SU-DHL-6 (cell line): ENCODE results near the gene LTO1.

Experiments
- H2AFZ ChIP-seq: fragments of 200-600 bp; sonication (generic); 2 replicates; pipeline ENCODE4 v1.6.1; 2014; ENCODE audit warnings: low read depth, mild to moderate bottlenecking, moderate library complexity, mixed read lengths, antibody characterized with exemption, low read length; ENCODE audit not compliant: severe bottlenecking
- H3F3A ChIP-seq: fragments of 200-600 bp; shearing (Covaris generic); 2 replicates; pipeline ENCODE4 v1.6.0; 2016; ENCODE audit warnings: antibody characterized with exemption, mild to moderate bottlenecking; ENCODE audit not compliant: insufficient read depth
- H3K27ac ChIP-seq: fragments of 200-600 bp; sonication (generic); 2 replicates; pipeline ENCODE4 v1.5.1; 2016; ENCODE audit warnings: low read depth, mild to moderate bottlenecking, low read length, moderate library complexity, mixed read lengths
- H3K27me3 ChIP-seq: fragments of 200-600 bp; sonication (generic), shearing (Covaris generic); 2 replicates; pipeline ENCODE4 v1.6.0; 2014; ENCODE audit warnings: mild to moderate bottlenecking, low read length
- H3K36me3 ChIP-seq: fragments of 200-600 bp; sonication (generic); 2 replicates; pipeline ENCODE4 v1.6.1; 2014; ENCODE audit warnings: mild to moderate bottlenecking, low read length, mixed read lengths
- H3K4me2 ChIP-seq: fragments of 300-600, 200-600 bp; shearing (Covaris generic), sonication (generic); 2 replicates; pipeline ENCODE4 v1.6.0; 2014; ENCODE audit warnings: low read length, low read depth, mild to moderate bottlenecking; ENCODE audit not compliant: poor library complexity, severe bottlenecking
- H3K4me3 ChIP-seq: fragments of 200-600 bp; sonication (generic); 2 replicates; pipeline ENCODE4 v1.5.1; 2014; ENCODE audit warnings: antibody characterized with exemption, low read length, mild to moderate bottlenecking, mixed read lengths; ENCODE audit not compliant: insufficient read depth, poor library complexity, severe bottlenecking
- H3K79me2 ChIP-seq: fragments of 200-600 bp; sonication (generic); 2 replicates; pipeline ENCODE4 v1.6.1; 2014; ENCODE audit warnings: mild to moderate bottlenecking, low read length, moderate library complexity; ENCODE audit not compliant: insufficient read depth
- H3K9ac ChIP-seq: fragments of 200-600 bp; sonication (generic); 2 replicates; pipeline ENCODE4 v1.7.0; 2014; ENCODE audit warnings: mild to moderate bottlenecking, low read length
- H3K9me2 ChIP-seq: fragments of 200-600 bp; sonication (generic); replicated peaks from 2 replicates; pipeline ENCODE4 v1.6.1; 2014; ENCODE audit warnings: low read length; ENCODE audit not compliant: insufficient read depth
- H3K9me3 ChIP-seq: fragments of 200-600 bp; sonication (generic); 2 replicates; pipeline ENCODE4 v1.6.1; 2014; ENCODE audit warnings: low read length, mixed read lengths; ENCODE audit not compliant: insufficient read depth
- H4K20me1 ChIP-seq: fragments of 200-600 bp; sonication (generic); 2 replicates; pipeline ENCODE4 v1.6.1; 2014; ENCODE audit warnings: low read depth, mild to moderate bottlenecking, antibody characterized with exemption, low read length, moderate library complexity, mixed read lengths
- EZH2phosphoT487 ChIP-seq: fragments of 200-600 bp; sonication (generic), shearing (Covaris generic); conservative IDR thresholded peaks from 2 replicates; pipeline ENCODE4 v1.6.1; 2018; ENCODE audit warnings: mild to moderate bottlenecking, antibody characterized with exemption, low read length, moderate library complexity, mixed read lengths
- TF ChIP-seq, protein P1 (sequence below): fragments of 200-600 bp; sonication (generic); IDR thresholded peaks from one replicate; pipeline ENCODE4 v1.5.1; 2017; ENCODE audit warnings: antibody characterized with exemption, mild to moderate bottlenecking, low read length, moderate library complexity; ENCODE audit not compliant: insufficient read depth, poor library complexity, severe bottlenecking

The LTO1 gene

GRCh38 chr11:69662806-69663205, 12.3 kb downstream of the LTO1 start:
- Histone ChIP-seq H3K9ac (no peak overlapping the region), H3K27ac (no peak overlapping the region), H3F3A (no peaks in the 10 kb centered on the region), H3K36me3 (no peaks in the 10 kb centered on the region), H2AFZ (no peak overlapping the region), H3K4me2 (no peak overlapping the region), H3K4me3 (no peak overlapping the region), H3K27me3 (no peaks in the 10 kb centered on the region), H3K9me3 (no peaks in the 10 kb centered on the region), H4K20me1 (no peaks in the 10 kb centered on the region), H3K79me2 (no peaks in the 10 kb centered on the region), H3K9me2 (no peaks in the 10 kb centered on the region)
- TF ChIP-seq, protein P1, sequence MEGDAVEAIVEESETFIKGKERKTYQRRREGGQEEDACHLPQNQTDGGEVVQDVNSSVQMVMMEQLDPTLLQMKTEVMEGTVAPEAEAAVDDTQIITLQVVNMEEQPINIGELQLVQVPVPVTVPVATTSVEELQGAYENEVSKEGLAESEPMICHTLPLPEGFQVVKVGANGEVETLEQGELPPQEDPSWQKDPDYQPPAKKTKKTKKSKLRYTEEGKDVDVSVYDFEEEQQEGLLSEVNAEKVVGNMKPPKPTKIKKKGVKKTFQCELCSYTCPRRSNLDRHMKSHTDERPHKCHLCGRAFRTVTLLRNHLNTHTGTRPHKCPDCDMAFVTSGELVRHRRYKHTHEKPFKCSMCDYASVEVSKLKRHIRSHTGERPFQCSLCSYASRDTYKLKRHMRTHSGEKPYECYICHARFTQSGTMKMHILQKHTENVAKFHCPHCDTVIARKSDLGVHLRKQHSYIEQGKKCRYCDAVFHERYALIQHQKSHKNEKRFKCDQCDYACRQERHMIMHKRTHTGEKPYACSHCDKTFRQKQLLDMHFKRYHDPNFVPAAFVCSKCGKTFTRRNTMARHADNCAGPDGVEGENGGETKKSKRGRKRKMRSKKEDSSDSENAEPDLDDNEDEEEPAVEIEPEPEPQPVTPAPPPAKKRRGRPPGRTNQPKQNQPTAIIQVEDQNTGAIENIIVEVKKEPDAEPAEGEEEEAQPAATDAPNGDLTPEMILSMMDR: no peak
- no peak for TF ChIP-seq EZH2phosphoT487

DNA sequence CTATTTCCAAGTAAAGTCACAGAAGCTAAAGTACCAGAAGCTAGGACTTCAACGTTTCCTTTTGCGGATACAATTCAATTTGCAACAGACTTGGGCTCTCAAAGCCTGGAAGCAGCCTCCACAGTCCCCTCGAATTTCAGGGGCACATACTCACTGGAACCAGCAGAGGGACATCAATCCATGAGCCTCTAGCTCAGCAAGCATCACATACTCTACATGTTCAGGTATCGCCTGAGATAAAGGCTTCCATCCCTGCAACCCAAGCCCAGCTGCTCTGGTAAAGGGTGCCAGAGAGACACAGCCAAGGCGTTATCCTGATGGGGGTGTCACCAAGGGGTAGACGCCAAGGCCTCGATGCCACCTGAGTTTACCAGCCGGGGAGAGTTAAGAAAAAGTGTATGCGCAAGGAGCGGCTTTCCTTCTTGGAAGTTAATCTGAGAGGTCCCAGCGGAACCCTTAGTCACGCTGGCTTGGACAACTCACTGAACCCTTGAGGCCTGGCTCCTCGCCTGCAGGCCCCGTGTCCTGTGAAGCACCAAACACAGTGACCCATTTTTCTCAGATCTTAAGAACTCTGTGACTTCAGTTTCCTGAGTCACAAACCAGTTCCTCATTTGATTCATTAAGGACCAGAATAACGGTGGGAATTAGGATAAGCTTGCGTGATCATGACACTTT, 13.0 kb downstream of the LTO1 start:
- no peak overlapping the region for H3K9ac ChIP-seq

GRCh38 chr11:69661413-69661715, 13.8 kb downstream of the LTO1 start:
- Histone ChIP-seq H3K79me2 (no peaks in the 10 kb centered on the region), H3F3A (no peaks in the 10 kb centered on the region), H3K4me2 (no peak overlapping the region), H3K9ac (no peak overlapping the region), H3K9me2 (no peaks in the 10 kb centered on the region), H3K27ac (no peak overlapping the region), H3K36me3 (no peaks in the 10 kb centered on the region), H4K20me1 (no peaks in the 10 kb centered on the region), H2AFZ (no peak overlapping the region), H3K27me3 (no peaks in the 10 kb centered on the region), H3K9me3 (no peaks in the 10 kb centered on the region), H3K4me3 (no peak overlapping the region)
- no peak for TF ChIP-seq EZH2phosphoT487
- TF ChIP-seq, protein P1: no peak

More for the DNA sequence above, 13.0 kb downstream of the LTO1 start:
- Histone ChIP-seq H3K9me3 (no peaks in the 10 kb centered on the region), H3F3A (no peaks in the 10 kb centered on the region), H3K9me2 (no peaks in the 10 kb centered on the region), H3K36me3 (no peaks in the 10 kb centered on the region), H3K4me3 (no peak overlapping the region), H4K20me1 (no peaks in the 10 kb centered on the region), H3K27me3 (no peaks in the 10 kb centered on the region), H3K4me2 (no peak overlapping the region), H2AFZ (no peak overlapping the region), H3K79me2 (no peaks in the 10 kb centered on the region), H3K27ac (no peak overlapping the region)
- TF ChIP-seq, protein P1: no peak
- TF ChIP-seq EZH2phosphoT487: no peak
